Cardiac septum (tissue), 1 donor: ENCODE results near the gene SLC25A19. TPM values are rescaled to one million over a fixed set of nuclear protein-coding genes. Genes with fewer than 3 reads are reported as not detected.
"Not testable (repeated sequence)": the region's sequence is repeated elsewhere in the genome, so short reads cannot be mapped to it uniquely, and the experiment has no call there.

Experiments
- DNase-seq: peaks from one replicate; pipeline ENCODE4 v3.0.0-alpha.2; 2020; ENCODE audit warnings: low spot score
- intact Hi-C: fragments of 100-400 bp; cut with DNase I; formaldehyde crosslinking; loops from one replicate; pipeline ENCODE4 v1.14.0; 2022
- total RNA-seq: library from RNA; stranded (reverse); fragmentation: NEBNext Ultra II Directional; extraction: Animal tissue kit (Norgen Biotek cat#: 25700); gene quantifications from one replicate; pipeline ENCODE4 v1.2.1, GENCODE V29; 2021
- donor health status: DM: no; HTN: no; CAD: no.

Gene SLC25A19
- total RNA-seq, 1 donor from 2014 or later: 8.5 TPM

DNA sequence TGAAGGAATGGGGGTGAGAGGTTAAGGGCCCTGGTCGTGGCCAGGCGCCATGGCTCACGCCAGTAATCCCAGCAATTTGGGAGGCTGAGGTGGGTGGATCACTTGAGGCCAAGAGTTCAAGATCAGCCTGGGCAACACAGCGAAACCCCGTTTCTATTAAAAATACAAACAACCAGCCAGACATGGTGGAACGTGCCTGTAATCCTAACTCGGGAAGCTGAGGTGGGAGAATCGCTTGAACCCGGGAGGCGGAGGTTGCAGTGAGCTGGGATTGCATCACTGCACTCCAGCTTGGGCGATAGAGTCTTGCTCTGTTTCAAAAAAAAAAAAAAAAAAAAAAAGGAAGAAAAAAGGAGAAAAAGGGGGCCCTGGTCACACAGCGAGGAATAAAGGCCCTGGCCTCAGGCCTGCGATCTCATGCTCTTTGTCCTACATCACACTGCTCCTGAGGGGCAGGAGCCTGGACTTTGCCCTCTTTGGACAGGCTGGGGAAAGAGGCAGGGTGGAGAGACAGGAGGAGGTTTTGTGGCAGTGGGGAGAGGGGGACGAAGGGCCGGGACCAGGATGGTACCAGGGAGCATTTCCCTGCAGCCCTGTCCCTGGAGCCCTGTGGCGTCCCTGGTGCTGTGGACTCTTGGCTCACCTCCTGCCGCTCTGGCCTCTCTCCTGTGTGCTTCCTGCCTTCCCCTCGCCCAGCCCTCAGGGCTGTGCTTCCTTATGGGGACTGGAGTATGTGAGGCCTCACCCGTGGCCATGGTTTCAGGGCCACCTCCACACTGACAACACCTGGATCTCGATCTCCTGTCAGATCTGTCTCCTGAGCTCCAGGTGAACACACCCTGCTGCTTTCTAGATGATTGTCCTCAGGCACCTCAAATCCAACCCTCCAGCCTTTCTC lies 19.7 kb upstream of the SLC25A19 start:
- no peak for DNase-seq
- intact Hi-C loops: no loop called here

GRCh38 chr17:75307957-75308731 lies 18.9 kb upstream of the SLC25A19 start:
- intact Hi-C loops: no loop called here
- no peak for DNase-seq

- DNase-seq: no peak
- intact Hi-C loops: no loop called here
Measured at GRCh38 chr17:75301502-75302206, 12.4 kb upstream of the SLC25A19 start.

GRCh38 chr17:75301049-75301448 lies 11.8 kb upstream of the SLC25A19 start:
- intact Hi-C loops: no loop called here
- DNase-seq: no peak

DNA sequence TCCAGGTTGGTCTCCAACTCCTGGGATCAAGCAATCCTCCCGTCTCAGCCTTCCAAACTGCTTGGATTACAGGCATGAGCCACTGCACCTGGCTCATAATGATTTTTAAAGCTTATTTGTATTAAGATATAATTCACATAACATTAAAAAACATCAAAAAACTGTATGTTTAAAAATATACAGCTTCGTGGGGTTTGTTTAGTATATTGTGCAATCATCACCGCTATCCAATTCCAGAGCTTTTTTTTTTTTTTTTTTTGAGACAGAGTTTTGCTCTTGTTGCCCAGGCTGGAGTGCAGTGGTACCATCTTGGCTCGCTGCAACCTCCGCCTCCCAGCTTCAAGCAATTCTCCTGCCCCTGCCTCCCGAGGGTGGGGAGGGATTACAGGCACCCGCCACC lies 11.0 kb upstream of the SLC25A19 start:
- intact Hi-C loops: no loop called here
- DNase-seq: no peak

DNA sequence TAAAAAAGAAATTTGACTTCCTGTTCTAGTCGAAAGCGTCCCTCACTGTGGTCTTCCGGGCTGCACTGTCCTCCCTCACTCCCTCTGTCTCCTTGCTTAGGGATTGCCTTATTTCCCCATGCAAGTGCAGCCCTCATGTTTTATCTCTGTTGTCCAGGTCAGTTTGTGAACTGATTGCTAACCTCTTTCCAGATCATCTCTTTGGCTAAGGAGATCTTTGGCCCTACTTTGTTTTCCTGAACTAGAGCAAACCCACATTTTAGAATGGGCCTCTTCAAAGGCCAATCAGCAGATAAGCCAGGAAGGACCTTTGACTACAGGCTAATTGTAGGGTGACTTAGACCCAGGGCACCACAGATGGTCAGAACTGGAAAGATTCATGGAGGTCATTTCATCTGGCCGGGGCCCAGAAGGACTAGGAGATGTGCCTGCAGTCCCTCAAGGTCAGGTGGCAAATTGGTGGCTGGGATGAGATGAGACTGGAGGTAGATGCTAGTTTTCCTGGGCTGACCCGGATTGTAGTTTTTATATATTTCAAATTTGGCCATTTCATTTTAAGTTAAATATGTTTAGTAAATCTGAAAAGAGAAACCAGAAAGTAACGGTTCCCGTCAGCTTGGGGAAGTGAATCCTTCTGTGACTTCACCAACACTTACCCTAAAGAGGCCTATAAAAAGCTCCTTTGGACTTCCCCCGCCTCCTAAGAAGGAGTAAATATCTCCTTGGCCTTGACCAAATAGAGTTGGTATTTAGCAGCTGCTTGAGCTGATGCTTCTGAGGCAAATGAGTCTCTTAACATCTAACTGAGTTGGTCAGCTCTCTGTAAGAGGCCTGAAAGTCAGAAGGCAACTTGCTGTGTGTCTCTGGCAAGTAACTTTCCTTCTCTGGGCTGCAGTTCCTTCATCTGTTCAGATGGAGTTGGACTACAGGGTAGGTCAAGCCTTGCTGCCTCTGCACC lies 6.2 kb upstream of the SLC25A19 start:
- DNase-seq: no peak
- intact Hi-C loops: loop anchor here (2.0 kb wide), 1 partner anchor 25 kb away; no protein-coding TSS in a partner anchor

DNA sequence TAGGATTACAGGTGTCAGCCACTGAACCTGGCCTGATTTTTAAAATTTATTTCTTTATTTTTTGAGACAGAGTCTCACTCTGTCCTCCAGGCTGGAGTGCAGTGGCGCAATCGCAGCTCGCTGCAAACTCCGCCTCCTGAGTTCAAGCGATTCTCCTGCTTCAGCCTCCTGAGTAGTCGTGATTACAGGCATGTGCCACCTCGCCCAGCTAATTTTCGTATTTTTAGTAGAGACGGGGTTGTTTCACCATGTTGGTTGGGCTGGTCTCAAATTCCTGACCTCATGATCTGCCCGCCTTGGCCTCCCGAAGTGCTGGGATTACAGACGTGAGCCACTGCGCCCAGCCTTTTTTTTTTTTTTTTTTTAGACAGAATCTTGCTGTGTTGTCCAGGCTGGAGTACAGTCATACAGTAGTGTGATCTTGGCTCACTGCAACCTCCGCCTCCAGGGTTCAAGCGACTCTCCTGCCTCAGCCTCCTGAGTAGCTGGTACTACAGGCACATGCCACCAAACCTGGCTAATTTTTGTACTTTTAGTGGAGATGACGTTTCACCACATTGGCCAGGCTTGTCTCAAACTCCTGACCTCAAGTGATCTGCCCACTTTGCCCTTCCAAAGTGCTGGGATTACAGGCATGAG lies 3.7 kb upstream of the SLC25A19 start:
- not testable (repeated sequence) for DNase-seq

DNA sequence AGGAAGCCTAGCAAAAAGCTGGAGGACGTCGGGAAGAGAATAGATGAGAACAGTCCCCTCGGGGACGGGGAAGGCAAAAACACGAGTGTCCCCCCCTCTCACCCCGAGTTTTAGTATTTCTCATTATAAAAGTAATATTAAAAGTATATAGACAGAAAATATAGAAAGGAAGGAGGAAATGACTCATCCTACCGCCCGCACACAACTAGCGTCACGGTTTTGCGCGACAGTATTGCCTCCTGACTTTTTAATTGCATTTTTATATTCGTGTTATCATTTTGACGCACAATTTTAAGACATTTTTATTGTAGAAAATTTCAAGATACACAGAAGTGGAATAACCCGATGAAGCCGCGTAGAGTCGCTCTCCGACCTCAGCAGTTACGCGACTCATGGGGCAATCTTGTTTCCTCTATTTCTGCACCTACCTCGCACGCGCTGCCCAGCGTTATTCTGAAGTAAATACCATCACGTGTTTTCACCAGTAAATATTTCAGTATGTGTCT lies 652 bp upstream of the SLC25A19 start:
- intact Hi-C loops: no loop called here
- no peak for DNase-seq

More for the DNA sequence above, 3.7 kb upstream of the SLC25A19 start:
- intact Hi-C loops: not testable (repeated sequence)

- no peak for DNase-seq
- intact Hi-C loops: no loop called here
Measured at GRCh38 chr17:75288770-75289114, 491 bp downstream of the SLC25A19 start.

DNA sequence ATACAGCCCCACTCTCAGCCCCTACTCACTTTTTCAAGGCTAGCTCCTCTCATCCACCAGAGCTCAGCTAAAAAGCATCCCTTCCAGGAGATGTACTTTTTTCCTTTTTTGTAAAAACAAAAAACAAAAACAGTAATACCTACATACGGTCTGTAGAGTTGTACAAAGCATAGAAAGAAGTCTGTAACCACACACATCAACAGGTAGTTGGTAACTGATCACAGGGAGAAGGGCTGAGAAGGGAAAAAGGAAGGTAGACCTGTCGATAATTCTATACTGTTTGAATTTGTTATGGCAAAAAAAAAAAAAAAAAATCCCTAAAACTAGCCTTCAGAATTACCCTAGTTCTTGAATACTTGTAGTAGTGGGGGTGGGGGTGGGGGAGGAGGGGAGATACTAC lies 874 bp downstream of the SLC25A19 start:
- no peak for DNase-seq
- intact Hi-C loops: no loop called here

- intact Hi-C loops: no loop called here
- no peak for DNase-seq
Measured at GRCh38 chr17:75287221-75287620, 2.0 kb downstream of the SLC25A19 start.

DNA sequence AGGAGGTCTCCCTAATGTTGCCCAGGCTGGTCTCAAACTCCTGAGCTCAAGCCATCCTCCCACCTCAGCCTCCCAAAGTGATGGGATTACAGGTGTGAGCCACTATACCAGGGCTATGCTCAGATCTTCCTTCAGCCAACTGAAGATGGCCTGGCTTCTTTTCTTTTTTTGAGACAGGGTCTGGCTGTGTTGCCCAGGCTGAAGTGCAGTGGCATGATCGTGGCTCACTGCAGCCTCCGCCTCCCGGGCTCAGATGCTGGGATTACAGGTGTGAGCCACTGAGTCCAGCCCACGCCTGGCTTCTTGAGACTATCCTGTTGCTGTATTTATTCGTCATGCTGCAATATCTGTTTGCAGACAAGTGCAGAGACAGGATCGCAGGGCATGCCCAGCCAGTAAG lies 4.1 kb downstream of the SLC25A19 start:
- DNase-seq: no peak
- intact Hi-C loops: no loop called here

- DNase-seq, intact Hi-C loops: not testable (repeated sequence)
Measured at GRCh38 chr17:75280189-75280588, 9.0 kb downstream of the SLC25A19 start.

- DNase-seq: no peak
- intact Hi-C loops: no loop called here
Measured at GRCh38 chr17:75277664-75278071, 11.6 kb downstream of the SLC25A19 start.

- no peak for DNase-seq
- intact Hi-C loops: loop anchor here (5.0 kb wide), 2 partner anchors 138 to 243 kb away; partner anchors contain the start of genes CASKIN2 and TSEN54
Measured at GRCh38 chr17:75273977-75274708, 15.1 kb downstream of the SLC25A19 start.

DNA sequence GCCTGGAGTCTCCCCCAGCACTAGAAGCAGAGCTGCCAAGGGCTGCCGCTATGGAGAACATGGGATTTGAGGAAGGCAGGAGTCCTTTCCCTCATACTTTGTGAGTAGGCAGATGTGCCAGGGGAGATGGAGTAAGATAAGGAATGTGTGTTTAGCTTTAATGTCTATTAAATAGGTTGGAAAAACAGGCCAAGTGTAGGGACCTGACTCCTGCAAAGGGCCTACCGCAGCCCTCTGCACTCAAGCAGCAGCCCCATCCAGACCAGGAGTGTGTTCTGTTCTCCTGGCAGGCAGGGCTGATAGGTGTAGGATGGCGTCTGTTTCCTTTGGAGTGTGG lies 16.4 kb downstream of the SLC25A19 start:
- intact Hi-C loops: loop anchor here (5.0 kb wide), 2 partner anchors 139 to 244 kb away; partner anchors contain the start of genes CASKIN2 and TSEN54

More for the DNA sequence above, 16.4 kb downstream of the SLC25A19 start:
- DNase-seq: no peak
